Measurements from ENCODE around the gene RLN3.

DNA sequence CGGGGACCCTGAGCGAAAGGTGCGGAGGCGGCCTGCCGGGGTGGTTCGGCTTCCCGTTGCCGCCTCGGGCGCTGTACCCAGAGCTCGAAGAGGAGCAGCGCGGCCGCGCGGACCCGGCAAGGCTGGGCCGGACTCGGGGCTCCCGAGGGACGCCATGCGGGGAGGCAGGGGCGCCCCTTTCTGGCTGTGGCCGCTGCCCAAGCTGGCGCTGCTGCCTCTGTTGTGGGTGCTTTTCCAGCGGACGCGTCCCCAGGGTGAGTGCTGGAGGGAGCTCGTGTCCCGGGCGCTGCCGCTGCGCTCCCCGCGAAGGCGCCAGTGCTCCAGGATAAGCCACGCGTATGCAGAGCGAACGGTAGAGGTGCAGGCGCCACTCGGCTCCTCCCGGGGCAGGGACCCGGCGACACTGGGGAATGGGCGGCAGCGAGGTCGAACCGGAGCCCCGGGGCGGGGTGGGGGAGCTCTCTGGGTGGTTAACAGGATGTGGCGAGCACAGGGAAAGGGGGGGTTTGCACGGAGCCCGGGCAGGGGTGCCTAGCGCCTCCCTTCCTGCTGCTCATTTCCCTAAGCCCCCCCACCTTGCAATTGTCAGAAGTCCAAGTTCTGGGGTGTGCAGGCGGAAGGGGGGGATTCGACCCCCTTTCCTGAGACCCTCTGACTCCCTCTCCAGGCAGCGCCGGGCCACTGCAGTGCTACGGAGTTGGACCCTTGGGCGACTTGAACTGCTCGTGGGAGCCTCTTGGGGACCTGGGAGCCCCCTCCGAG, 4.0 kb downstream of the RLN3 start, which contains the start of gene IL27RA:
- TF ChIP-seq, protein P1, sequence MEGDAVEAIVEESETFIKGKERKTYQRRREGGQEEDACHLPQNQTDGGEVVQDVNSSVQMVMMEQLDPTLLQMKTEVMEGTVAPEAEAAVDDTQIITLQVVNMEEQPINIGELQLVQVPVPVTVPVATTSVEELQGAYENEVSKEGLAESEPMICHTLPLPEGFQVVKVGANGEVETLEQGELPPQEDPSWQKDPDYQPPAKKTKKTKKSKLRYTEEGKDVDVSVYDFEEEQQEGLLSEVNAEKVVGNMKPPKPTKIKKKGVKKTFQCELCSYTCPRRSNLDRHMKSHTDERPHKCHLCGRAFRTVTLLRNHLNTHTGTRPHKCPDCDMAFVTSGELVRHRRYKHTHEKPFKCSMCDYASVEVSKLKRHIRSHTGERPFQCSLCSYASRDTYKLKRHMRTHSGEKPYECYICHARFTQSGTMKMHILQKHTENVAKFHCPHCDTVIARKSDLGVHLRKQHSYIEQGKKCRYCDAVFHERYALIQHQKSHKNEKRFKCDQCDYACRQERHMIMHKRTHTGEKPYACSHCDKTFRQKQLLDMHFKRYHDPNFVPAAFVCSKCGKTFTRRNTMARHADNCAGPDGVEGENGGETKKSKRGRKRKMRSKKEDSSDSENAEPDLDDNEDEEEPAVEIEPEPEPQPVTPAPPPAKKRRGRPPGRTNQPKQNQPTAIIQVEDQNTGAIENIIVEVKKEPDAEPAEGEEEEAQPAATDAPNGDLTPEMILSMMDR (IDR thresholded peaks at IDR 0.05): peak in 5 of 7 experiments; percentile 20 to 55 (median 50)
- TF ChIP-seq POLR2A (IDR thresholded peaks at IDR 0.05) (no peak), EP300 (IDR thresholded peaks at IDR 0.05) (no peak), POLR2AphosphoS5 (IDR thresholded peaks at IDR 0.05) (peak in 2 of 3 donors; percentile 10 to 24)
